ENCODE measurements around the gene LGALS9B.
"Not testable (repeated sequence)": the region's sequence is repeated elsewhere in the genome, so short reads cannot be mapped to it uniquely, and the experiment has no call there.

GRCh38 chr17:20505333-20505732 is 38.0 kb upstream of the LGALS9B start:
- not testable (repeated sequence) for TF ChIP-seq KLF9 (CRISPR knock-in tag; IDR thresholded peaks at IDR 0.05; ENCODE audit: low read depth); HOXA5 (CRISPR knock-in tag; IDR thresholded peaks at IDR 0.05); RFX1 (IDR thresholded peaks at IDR 0.05); POLR2A (IDR thresholded peaks at IDR 0.05; ENCODE audit: insufficient read depth in 1 of 2, low read depth in 2 of 2, low read length in 2 of 2); CTCF (CRISPR knock-in tag; IDR thresholded peaks at IDR 0.05); GATA4 (IDR thresholded peaks at IDR 0.05; ENCODE audit: borderline replicate concordance, low read depth); ISL2 (CRISPR knock-in tag; IDR thresholded peaks at IDR 0.05); MYC (CRISPR knock-in tag; IDR thresholded peaks at IDR 0.05; ENCODE audit: borderline replicate concordance); PRDM4 (CRISPR knock-in tag; IDR thresholded peaks at IDR 0.05; ENCODE audit: borderline replicate concordance); POLR2AphosphoS5 (IDR thresholded peaks at IDR 0.05; ENCODE audit: low read depth, low read length); ZNF256 (CRISPR knock-in tag; conservative IDR thresholded peaks at IDR 0.05); POLR2G (IDR thresholded peaks at IDR 0.05; ENCODE audit: low read depth, low read length); BCL6 (CRISPR knock-in tag; IDR thresholded peaks at IDR 0.05)
- TF ChIP-seq, protein P1, sequence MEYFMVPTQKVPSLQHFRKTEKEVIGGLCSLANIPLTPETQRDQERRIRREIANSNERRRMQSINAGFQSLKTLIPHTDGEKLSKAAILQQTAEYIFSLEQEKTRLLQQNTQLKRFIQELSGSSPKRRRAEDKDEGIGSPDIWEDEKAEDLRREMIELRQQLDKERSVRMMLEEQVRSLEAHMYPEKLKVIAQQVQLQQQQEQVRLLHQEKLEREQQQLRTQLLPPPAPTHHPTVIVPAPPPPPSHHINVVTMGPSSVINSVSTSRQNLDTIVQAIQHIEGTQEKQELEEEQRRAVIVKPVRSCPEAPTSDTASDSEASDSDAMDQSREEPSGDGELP (IDR thresholded peaks at IDR 0.05; ENCODE audit: borderline replicate concordance, low read depth), result not testable (repeated sequence)
